HG03520 (cell line): ENCODE measurements around the gene RASGRP2.

Experiments
- ATAC-seq: cut with Tn5 transposase; IDR thresholded peaks from one replicate; pipeline ENCODE4 v1.9.1; 2021; ENCODE audit warnings: mild to moderate bottlenecking, moderate library complexity; ENCODE audit not compliant: unreplicated experiment

RASGRP2 gene

DNA sequence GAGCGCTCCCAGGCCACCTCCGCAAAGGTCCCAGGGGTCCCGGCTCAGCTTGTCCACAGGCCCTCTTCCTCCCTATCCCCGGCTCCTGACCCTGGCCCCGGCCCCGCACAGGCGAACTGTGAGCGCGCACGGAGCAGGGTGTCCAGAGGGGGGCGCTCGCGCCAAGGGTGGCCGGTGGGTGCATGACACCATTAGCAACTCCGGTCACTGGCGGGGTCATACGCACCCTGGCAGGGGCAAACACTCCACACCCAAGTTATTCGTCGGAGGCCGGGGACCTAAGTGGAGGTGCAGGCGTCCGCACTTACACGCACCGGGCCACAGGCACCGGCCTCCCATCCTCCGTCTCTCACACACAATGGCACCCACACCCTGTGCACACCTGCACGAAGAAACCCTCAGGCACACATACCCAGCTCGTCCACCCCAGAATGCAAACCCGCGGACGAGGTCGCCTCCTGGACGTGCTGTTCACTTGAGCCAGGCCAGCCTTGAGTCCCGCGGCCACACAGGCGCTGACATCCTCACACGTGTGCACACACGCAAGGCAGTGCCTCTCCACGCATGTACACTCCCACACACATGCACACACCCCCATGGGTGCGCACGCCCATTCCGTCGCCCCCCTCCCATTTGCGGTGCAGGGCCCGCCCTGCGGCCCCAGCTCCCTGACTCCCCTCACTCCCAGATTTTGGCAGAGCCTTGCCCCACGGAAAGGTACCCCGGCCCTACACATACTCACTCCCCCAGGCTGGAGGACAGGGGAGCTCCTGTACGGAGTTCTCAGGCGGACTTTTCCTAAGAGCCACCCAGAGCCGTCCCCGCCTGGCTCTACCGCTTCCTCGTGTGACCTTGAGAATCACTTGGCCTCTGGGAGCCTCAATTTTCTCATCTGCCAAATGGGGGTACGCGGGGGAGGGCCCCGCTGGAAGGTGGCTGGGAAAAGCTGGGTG is at the start of gene RASGRP2:
Gene RASGRP2, minus strand, starts transcription at position 552 of the 953 bp plus-strand sequence. CDS start 1,276 bp downstream, outside the sequence.
- no peak for ATAC-seq

DNA sequence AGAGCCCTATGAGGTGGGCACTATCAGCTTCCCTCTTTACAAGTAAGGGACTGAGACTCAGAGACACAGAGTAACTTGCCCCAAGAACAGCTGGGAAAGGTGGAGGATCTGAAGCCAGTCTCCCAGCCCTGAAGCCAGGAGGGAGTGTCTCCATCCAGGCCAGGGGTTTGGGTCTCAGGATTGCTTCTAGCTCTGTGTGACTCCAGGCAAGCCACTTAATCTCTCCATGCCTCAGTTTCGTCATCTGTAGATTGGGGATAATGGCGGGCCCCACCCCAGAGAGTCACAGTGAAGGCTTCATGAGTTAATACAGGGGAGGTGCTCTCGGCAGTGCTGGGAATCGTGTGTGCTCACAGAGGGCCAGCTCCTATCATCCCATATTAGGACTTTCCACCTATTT is 48.5 kb upstream of the RASGRP2 start:
- no peak for ATAC-seq

DNA sequence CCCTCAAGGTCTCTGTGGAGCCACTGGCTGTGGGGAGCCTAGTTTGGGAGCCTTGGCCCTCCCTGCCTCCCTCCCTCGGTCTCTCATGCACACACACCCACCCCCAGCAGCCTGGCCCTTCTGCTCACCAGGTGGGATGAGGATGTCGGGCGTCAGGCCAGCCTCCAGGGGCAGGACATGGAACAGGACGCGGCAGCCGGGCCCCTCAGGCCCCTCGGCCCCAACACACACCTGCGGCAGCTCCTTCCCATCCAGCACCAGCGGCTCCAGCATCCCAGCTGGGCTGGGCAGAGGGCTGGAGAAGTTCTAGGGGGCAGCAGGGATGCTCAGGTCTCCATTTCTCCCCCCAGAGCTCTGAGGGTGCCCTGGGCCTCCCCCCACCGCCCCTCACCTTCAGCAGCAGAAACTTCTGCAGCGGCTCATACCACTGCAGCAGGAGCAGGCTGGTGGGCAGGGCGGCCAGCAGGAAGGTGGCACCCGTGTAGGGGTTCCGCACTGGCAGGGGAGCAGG is 47.9 kb upstream of the RASGRP2 start:
- no peak for ATAC-seq

DNA sequence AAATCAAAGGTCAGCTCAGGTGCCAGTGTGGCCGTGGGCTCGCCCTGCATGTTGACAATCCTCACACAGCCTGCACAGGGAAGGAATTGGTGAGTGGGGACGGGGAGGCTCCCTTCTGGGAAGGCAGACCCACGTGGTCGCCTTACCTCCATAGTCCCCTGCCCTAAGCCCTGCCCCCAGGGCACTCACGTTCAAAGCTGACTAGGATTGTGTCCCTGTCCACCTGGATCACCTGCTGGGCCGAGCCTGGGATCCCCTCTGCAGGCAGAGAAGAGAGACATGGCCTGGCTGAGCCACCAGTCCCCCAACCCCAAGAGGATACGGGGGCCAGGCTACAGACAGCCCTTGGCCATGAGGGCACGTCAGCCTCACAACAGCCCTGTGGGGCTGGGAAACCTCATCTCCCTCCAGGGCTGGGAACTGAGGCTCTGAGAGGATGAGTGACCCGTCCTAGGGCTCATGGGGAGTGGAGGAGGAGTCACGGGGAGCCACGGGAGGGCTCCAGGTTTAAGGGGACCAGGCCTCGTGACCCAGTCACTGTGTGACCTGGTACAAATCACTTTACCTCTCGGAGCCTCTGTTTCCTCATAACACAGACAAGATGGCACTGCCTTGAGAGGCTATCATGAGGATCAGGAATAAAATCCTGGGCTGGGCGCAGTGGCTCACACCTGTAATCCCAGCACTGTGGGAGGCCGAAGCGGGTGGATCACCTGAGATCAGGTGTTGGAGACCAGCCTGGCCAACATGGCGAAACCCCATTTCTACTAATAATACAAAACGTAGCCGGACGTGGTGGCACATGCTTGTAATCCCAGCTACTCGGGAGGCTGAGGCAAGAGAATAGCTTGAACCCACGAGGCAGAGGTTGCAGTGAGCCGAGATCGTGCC is 46.5 kb upstream of the RASGRP2 start:
- no peak for ATAC-seq

DNA sequence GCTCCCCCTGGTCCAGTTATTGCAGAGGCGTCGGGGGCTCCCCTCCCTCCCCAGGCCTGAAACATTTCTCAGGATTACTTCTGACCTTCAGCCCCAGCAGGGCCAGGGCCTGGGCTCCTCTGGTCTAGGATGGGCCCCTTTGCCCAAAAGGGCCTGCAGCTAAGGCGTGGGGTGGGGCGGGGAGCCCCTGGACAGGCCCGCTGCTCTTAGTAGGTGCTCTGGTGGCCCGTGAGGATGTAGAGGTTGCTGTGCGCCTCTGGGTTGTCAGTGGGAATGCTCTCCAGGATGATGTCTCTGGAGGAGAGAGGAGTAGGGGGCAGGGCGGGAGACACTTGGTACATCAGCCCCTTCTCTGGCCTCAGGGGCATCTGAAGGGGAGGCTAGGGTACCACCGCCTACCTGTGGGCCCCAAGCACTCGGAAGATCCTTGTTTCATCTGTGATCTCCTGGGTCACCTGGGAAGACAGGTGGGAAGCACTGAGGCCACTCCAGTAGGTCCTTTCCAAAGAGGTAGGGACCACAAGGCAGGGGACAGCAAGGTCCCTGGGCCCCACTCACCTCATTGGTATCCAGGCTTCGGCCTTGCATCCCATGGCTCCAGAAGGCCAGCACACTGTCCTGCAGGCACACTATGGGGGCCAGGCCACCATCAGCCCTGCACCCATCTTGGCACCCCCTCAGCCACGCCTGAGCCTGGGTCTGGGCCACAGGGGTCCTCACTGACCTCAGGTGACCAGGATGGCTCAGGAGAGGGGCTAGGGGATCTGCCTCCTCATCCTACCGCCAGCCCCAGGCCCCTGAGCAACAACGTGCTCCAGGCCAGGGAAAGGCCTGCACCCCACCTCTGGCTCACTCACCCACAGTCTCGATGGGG is 45.6 kb upstream of the RASGRP2 start:
- no peak for ATAC-seq

DNA sequence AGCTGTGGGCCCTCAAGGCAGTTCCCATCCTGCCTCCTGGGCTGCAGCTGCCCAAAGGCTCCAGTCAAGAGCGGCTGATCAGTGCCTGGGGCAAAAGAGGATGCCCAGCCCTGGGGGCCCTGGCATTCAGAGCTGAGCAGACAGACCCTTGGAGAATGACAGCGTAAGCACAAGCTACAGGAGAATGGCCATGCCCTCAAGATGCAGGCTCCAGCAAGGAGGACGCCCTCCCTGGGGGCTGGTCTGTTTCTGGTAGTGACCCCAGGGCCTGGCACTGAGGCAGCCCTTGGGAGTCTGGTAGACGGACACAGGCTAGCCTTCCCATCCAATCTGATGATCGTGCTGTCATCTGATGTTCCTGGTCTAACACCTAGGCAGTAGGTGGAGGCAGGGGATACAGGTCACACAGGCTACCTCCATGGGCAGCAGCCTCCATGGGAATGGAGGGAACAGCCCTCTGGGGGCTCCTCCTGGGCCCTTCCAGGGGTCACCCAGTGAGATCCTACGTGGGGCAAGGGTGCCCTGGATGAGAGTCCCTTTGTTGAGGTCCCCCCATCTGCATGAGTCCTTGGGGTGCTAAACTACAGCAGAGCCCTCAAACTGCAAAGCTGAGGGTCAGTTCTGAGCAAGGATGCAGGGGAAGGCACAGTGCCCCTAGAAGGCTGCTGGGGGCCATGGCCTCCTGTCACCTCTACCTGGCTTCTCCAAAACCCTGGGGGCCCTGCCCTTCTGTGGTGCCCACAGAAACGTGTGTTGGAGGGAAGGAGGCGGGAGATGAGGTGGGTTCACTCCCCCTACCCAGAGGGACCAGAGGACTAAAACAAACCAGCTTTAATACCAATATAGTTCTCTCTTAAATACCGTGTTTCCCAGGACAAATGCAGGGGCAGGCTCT is 44.6 kb upstream of the RASGRP2 start:
- no peak for ATAC-seq

DNA sequence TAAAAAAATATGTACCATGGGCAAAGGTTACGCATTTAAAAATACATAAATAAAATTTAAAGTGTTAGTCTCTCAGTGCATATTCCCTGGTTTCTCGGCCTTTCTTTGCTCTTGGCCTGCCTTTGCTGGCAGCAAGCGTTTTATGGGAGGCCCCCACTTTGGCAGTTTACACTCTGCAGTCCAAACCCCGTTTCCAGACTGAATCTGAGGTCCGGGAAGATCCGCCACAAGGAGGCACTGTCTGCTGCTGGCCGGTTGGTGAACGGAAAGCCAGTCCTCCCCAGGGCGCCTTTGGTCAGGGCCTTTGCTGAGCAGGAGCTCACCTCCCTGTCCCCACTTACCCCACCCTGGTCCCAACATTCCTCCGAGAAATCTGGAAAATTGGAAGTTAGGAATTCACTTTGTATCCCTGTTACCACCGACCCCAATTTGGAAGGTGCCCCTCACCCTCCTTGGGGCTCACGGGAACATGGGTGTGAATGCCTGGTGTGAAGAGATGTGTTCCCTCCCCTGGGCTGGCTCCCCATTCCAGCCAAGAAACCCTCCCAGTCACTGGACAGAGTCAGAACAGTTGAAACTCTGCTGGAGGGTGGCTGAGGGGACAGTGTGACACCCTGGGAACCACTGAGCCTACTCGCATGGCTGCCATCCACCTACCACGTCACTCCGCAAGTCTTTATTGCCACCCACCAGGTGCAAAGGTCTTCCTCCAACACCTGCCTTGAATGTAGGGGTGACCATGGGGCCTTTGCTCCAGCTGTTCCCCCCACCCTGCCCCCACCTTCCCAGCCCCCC is 43.8 kb upstream of the RASGRP2 start:
- ATAC-seq: no peak

DNA sequence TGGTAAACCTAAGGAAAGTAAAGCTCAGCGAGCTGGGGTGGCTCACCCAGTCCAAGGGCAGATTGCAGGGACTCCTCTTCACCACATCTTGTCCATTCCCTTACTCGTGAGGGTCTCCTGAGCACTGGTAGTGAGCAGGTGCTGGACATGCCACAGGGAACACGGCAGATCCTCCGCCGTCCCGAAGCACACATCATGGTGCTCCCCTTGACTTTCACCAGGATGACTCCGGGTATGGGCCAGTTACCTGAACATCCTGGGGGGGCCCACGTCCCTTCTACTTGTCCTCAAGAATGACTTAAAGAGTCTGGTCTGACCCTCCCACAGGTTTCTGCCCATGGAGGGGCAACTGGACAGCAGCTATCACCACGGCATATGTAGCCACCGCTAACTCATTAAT is 42.4 kb upstream of the RASGRP2 start:
- no peak for ATAC-seq

DNA sequence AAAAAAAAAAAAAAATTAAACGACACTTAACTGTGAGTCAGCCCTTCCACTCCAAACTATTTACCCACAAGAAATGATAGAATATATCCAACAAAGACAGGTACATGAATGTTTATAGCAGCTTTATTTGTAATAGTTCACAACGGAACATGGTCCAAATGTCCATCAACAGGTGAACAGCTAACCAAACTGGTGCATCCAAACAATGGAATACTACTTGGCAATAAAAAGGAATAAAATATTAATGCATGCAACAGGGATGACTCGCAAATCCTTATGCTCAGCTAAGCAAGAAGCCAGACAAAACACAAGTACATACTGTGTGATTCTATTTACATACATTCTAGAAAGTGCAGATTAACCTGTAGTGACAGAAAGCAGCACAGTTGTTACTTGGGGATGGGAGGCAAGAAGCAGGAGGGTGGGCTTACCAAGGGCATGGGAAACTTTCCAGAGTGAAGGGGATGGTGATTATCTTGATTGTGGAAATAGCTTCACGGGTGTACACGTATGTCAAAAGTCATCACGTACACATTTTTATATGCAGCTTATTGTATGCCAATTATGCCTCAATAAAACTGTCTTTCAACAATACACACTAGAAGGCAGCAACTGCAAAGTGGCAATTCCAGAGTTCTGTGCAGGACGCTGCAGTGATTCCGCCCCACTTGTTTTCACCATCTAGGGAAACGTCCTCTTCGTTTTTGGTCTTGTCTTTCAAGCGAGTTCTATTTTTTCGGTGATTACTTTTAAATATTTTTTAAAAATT is 41.1 kb upstream of the RASGRP2 start:
- no peak for ATAC-seq

DNA sequence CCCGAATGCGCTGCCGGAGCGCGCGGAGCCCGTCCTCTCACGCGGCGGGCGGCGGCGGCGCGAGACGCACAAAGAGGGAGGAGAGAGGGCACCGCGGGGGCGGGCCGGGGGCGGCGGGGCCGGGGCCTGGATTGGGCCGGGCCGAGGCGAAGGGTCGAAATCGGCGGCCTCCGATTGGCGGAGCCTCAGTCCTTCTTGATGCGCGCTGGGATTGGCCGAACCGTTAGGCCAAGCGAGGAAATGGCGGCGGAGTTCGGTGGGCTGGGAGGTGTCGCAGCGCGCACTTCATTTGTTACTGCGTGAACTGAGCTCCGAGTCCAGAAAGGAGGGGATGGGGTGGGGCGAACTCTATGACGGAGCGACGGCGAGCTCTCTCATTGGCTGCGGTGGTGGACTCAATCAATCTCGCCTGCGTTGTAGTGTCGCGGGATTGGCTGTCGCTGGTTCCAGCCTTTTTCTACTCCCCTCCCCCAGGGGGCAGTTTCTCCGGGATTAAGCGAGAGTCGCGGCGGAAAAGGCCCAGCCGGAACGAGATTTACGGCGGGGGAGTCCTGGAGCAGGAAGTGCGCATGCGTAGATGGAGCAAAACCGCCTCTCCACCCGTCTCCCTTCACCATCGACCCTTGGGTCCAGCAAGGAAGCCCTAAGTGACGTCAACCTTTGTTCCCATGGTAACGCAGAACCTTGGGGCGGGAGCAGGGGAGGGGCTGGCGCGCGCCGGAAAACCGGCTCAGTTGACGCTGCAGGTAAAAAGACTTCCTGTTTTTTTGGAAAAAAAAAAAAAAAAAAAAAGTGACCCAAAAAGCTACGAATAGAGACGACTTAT is 34.7 kb upstream of the RASGRP2 start, which contains the start of gene SF1:
Gene SF1, minus strand, starts transcription at position 70 of the 826 bp plus-strand sequence. CDS start 150 bp downstream, outside the sequence.
- peak; percentile 78 for ATAC-seq

DNA sequence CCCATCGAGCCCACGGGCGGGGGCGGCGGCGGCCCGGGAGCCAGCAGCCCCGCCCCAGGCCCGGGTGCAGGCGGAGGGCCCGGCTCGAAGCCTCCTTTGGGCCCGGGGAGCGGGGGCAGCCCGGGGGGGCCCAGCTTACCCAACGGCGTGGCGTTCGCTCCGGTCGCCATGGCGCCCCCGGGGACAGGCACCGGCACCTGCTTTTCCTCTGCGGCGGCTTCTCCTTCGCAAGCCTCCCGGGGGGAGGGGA is 34.2 kb upstream of the RASGRP2 start:
- ATAC-seq: no peak

DNA sequence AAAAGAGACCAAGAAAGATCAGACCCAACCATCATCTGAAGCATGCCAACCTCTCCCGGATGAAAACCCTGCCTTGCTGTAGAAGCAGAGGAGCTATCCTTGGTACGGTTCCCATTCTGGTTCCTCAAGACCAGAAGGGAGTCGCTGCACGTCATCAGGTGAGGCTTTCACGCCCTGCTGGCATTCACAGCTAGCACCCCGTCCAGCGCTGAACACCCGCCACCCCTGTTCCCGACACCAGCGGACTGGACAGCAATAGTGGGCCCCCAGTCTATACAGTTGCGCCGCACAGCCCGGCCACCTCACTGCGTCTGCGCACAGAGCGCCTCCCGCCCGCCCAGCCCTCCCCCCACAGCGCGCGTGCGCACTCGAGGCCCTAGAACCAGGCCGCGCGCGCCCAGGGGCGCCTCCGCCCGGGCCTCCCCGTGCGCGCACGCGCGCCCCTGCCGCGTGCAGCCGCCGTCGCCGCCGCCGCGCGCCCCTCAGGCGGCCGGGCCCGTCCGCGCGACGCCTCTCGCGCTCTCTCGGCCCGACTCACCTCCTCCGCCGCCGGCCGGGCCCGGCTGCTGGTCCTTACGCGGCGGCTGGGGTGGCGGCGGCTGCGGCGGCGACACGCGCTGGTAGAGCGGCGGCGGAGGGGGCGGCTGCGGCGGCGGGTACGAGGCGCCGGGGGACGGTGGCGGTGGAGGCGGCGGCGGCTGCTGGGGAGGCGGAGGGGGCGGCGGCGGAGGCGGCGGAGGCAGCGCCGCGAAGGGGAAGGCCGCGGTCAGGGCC is 33.7 kb upstream of the RASGRP2 start:
- no peak for ATAC-seq

DNA sequence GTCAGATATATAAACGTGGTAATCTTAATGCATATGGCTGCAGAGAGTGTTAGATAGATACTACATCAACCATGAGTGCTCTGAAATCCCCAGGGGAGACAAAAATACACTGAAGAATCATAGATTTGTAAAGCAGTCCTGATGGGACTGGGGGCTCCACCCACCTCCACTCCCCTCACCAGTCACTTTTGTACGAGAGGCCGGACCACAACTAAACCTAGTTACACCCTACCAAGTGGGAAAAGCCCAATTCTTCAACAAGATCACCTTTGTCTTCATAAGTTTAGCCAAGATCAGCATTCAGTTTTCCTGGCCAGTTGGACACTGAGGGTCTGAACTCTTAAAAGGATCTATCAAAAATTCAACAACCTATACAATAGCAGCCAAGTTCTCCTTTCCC is 32.9 kb upstream of the RASGRP2 start:
- ATAC-seq: no peak

DNA sequence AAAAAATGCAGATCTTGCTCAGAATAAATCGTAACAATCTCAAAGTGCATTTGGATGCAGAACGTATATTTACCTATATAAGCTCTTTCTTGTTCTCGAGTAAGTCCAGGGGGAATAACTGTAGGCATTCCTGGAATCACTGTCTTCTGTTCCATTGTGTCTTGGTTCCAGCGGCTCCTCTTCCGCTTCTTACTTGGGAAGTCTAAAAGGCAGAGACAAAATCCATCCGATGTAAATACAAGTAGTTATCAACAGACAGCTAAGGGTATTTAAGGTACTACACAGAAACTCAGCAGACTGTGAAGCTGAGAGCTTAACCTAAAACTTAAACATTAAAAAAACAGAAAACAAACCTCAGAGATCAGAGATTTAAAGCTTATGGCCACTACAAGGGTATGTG is 32.5 kb upstream of the RASGRP2 start:
- no peak for ATAC-seq

DNA sequence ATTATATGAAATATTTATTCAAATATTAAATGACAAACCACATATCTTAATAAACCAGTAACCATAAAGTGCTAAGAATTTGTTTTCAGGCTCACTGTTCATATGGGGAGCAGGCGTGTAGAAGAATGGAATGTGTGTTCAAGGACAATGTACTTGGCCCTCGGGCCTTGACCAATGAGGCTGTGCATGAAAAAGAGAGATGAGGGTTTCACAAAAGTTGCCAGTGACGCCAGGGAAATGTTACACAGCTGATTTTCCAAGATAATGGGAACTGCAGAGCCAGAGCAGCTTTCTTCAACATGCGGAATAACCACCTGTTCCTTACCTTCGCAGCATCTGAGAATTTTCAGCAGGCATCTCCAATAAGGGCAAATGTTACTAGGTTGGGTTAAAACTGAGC is 30.2 kb upstream of the RASGRP2 start:
- no peak for ATAC-seq

DNA sequence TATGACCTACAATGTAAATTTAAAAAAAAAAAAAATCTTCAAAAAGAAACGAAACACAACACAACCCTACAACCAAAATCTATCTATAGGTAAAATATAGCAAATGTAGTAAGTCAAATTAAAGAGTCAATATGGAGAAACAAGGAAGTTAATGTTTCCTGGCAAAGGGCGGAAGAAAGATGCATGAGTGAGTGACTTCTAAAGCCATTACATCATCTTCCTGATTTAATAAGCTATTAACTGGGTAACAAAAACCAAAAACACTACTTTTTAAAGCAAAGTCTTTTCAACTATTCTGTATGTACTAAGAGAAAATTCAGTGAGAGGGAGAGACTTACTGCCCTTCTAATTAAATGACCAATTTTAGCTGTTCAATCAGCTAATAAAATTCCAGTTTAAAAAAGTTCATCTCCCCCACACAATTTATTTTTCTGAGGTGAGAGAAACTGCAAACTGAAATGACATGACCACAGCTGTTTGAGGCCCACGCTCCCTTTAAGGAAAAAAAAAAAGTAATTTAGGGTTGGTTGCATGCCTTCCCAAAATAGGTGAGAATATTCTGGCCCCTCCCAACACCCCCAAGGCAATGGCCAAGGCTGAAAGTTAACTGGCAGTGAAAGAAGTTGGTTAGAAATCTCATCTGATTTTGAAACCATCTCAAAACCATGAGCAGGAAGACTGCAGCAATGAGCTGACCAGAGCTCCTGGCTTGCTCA is 28.5 kb upstream of the RASGRP2 start:
- ATAC-seq: no peak
